Endodermal cell (in vitro differentiated cells): ENCODE measurements around the gene ADK. TPM values are rescaled to one million over a fixed set of nuclear protein-coding genes. Genes with fewer than 3 reads are reported as not detected.

Experiments
- DNase-seq: peaks from one replicate; pipeline ENCODE4 v3.0.0-alpha.2; 2017
- H3K27ac ChIP-seq: 2 replicates; pipeline ENCODE4 v1.5.1; 2013; ENCODE audit warnings: mild to moderate bottlenecking, low read depth, low read length, moderate library complexity
- H3K27me3 ChIP-seq: 2 replicates; pipeline ENCODE4 v1.6.1; 2013; ENCODE audit warnings: mild to moderate bottlenecking, low read length, moderate library complexity; ENCODE audit not compliant: insufficient read depth, control insufficient read depth, poor library complexity, severe bottlenecking
- H3K36me3 ChIP-seq: 2 replicates; pipeline ENCODE4 v1.7.0; 2013; ENCODE audit warnings: mild to moderate bottlenecking, low read length, moderate library complexity; ENCODE audit not compliant: control insufficient read depth, insufficient read depth
- H3K4me1 ChIP-seq: one replicate; pipeline ENCODE4 v1.7.0; 2013; ENCODE audit warnings: low read length; ENCODE audit not compliant: control insufficient read depth, insufficient read depth
- H3K4me3 ChIP-seq: 2 replicates; pipeline ENCODE4 v1.5.1; 2013; ENCODE audit warnings: mild to moderate bottlenecking, low read length, moderate library complexity
- H3K9ac ChIP-seq: 2 replicates; pipeline ENCODE4 v1.6.1; 2013; ENCODE audit warnings: mild to moderate bottlenecking, low read length, moderate library complexity; ENCODE audit not compliant: poor library complexity, severe bottlenecking; ENCODE audit errors: extremely low read depth
- H3K9me3 ChIP-seq: 2 replicates; pipeline ENCODE4 v1.6.1; 2013; ENCODE audit warnings: mild to moderate bottlenecking, low read length, moderate library complexity; ENCODE audit not compliant: control insufficient read depth
- H3K27ac Mint-ChIP-seq: 2 replicates; pipeline ENCODE4 v1.8.0; 2020; ENCODE audit warnings: mixed read lengths
- H3K27me3 Mint-ChIP-seq: 2 replicates; pipeline ENCODE4 v1.8.0; 2021; ENCODE audit warnings: mild to moderate bottlenecking, mixed read lengths; ENCODE audit not compliant: insufficient read depth
- H3K36me3 Mint-ChIP-seq: 2 replicates; pipeline ENCODE4 v1.8.0; 2020; ENCODE audit warnings: low read depth, mixed read lengths
- H3K4me1 Mint-ChIP-seq: 2 replicates; pipeline ENCODE4 v1.8.0; 2020; ENCODE audit warnings: mixed read lengths
- H3K4me3 Mint-ChIP-seq: 2 replicates; pipeline ENCODE4 v1.8.0; 2020; ENCODE audit warnings: mild to moderate bottlenecking, moderate library complexity, mixed read lengths
- H3K9me3 Mint-ChIP-seq: 2 replicates; pipeline ENCODE4 v1.8.0; 2020; ENCODE audit warnings: mild to moderate bottlenecking, mixed read lengths
- WGBS, 2 experiments: methylation state at CpG; one replicate each; pipeline versions ENCODE4 v1.1.5 to v1.1.7; 2013; ENCODE audit warnings: missing lambda C conversion rate in 2 of 2, mixed read lengths in 1 of 2; ENCODE audit not compliant: insufficient coverage in 1 of 2, insufficient read length in 1 of 2; 5-methylcytosine and 5-hydroxymethylcytosine counted together
- long read RNA-seq, 4 experiments: library from polyadenylated mRNA in 2 of 4; library from RNA in 1 of 4; library from capped mRNA in 1 of 4; stranded (forward) in 3 of 4; unstranded in 1 of 4; transcript quantifications; one replicate each; pipeline ENCODE4 v2.0.0, GENCODE V29; 2020 to 2021; ENCODE audit warnings: inconsistent platforms in 1 of 4
- polyA plus RNA-seq, 2 experiments: library from polyadenylated mRNA; stranded (reverse); fragments of 50-300 nt; gene quantifications; one replicate each; pipeline ENCODE4 v1.2.3, GENCODE V29; 2013
- total RNA-seq, 2 donors: library from RNA; stranded (reverse); fragmentation: NEBNext Ultra II Directional in 1 of 2; extraction: Animal tissue kit (Norgen Biotek cat#: 25700) in 1 of 2; gene quantifications; 2 replicates in 1 of 2; 3 replicates in 1 of 2; pipeline ENCODE4 v1.2.1, GENCODE V29; 2021
- TF ChIP-seq, protein P1 (sequence below): fragments of 200-600 bp; sonication (generic); conservative IDR thresholded peaks from 2 replicates; pipeline ENCODE4 v1.5.0; 2021; ENCODE audit warnings: antibody characterized with exemption, mild to moderate bottlenecking

Gene ADK
- total RNA-seq: 10 to 100 TPM; 23.6 to 36.7 TPM
- polyA plus RNA-seq (2013, experiment 1 of 2): 37.2 TPM
- polyA plus RNA-seq (2013, experiment 2 of 2): 39.2 TPM
- long read RNA-seq, experiment 1, transcript ADK-202 (11 exons, 2,083 nt): major isoform, 9 of 22 reads
- long read RNA-seq, experiment 1, partial matches to known transcripts: 1 of 22 reads
- long read RNA-seq, experiment 1, other reads (novel, unspliced or antisense): 8 of 22 reads
- long read RNA-seq, experiment 2, transcript ADK-201 (11 exons, 1,169 nt): major isoform, 29 of 60 reads
- long read RNA-seq, experiment 2, transcript ADK-202 (11 exons, 2,083 nt): minor isoform, 15 of 60 reads
- long read RNA-seq, experiment 2, partial matches to known transcripts: 3 of 60 reads
- long read RNA-seq, experiment 2, other reads (novel, unspliced or antisense): 12 of 60 reads
- long read RNA-seq, experiment 3, transcript ADK-201 (11 exons, 1,169 nt): minor isoform, 20 of 66 reads
- long read RNA-seq, experiment 3, transcript ADK-202 (11 exons, 2,083 nt): major isoform, 34 of 66 reads
- long read RNA-seq, experiment 3, partial matches to known transcripts: 2 of 66 reads
- long read RNA-seq, experiment 3, other reads (novel, unspliced or antisense): 9 of 66 reads
- long read RNA-seq, experiment 4, transcript ADK-205 (10 exons, 1,866 nt): minor isoform, 8 of 218 reads
- long read RNA-seq, experiment 4, transcript ADK-201 (11 exons, 1,169 nt): major isoform, 97 of 218 reads
- long read RNA-seq, experiment 4, transcript ADK-202 (11 exons, 2,083 nt): minor isoform, 85 of 218 reads
- long read RNA-seq, experiment 4, partial matches to known transcripts: 1 of 218 reads
- long read RNA-seq, experiment 4, other reads (novel, unspliced or antisense): 26 of 218 reads

DNA sequence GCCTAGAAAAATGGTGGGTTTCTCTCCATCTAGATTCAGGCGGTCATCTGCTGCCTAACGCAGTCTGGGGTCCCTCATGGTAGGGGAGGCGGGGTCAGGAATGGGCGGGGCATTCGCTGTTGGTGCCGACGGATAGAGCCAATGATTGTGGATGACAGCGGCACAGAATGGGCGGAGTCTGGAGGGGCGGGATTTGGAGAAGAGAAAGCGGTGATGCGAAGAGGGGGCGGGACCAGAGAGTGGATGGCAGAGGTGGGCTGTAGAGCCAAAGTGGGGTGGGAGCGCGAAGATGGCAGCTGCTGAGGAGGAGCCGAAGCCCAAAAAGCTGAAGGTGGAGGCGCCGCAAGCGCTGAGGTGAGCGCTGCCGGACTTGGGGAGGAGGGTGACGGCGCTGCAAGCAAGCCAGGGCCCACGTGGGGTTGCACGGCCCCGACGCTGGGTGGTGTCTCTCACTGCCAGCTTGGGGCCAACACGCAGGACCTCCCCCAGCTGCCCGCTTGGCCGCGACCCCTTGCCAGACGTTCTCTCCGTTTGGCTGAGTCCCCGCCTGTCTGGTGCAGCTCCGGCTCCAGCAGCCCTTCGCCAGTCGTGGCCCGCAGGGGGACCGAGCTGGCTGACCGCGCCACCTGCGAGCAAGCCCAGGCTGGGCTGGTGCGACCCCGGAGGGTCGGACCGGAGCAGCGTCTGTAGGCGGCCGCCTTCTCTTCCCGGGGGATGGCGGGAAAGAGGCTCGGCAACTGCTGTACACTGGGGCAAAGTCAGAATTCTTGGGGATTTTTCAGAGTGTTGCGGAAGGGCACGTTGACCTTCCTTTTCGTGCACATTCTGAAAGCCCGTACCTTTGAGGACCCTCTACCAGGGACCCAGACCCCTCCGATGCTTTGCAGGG, at the start of gene ADK:
ADK (plus strand) TSS at position 232 of the 889 bp plus-strand sequence; CDS start at position 290, 58 bp downstream.
- H3K36me3 ChIP-seq: peaks cover 8% of the 10 kb centered on the region
- H3K27me3 ChIP-seq: no peaks in the 10 kb centered on the region
- DNase-seq: peak; percentile 100
- H3K4me3 ChIP-seq: peak within 1 kb of the TSS; percentile 99
- WGBS, 2 experiments: 0% methylated on average over 7 to 57 of the region's 57 CpGs
- peak within 1 kb of the TSS; percentile 98 for H3K27ac ChIP-seq
- TF ChIP-seq, protein P1, sequence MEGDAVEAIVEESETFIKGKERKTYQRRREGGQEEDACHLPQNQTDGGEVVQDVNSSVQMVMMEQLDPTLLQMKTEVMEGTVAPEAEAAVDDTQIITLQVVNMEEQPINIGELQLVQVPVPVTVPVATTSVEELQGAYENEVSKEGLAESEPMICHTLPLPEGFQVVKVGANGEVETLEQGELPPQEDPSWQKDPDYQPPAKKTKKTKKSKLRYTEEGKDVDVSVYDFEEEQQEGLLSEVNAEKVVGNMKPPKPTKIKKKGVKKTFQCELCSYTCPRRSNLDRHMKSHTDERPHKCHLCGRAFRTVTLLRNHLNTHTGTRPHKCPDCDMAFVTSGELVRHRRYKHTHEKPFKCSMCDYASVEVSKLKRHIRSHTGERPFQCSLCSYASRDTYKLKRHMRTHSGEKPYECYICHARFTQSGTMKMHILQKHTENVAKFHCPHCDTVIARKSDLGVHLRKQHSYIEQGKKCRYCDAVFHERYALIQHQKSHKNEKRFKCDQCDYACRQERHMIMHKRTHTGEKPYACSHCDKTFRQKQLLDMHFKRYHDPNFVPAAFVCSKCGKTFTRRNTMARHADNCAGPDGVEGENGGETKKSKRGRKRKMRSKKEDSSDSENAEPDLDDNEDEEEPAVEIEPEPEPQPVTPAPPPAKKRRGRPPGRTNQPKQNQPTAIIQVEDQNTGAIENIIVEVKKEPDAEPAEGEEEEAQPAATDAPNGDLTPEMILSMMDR: peak; percentile 76
- H3K9me3 ChIP-seq: no peaks in the 10 kb centered on the region
- no peaks in the 10 kb centered on the region for H3K9me3 Mint-ChIP-seq
- no peaks in the 10 kb centered on the region for H3K27me3 Mint-ChIP-seq
- H3K4me3 Mint-ChIP-seq: no peak within 1 kb of the TSS
- peaks cover 10% of the 10 kb centered on the region for H3K36me3 Mint-ChIP-seq
- no peaks in the 10 kb centered on the region for H3K4me1 ChIP-seq
- H3K27ac Mint-ChIP-seq: no peak within 1 kb of the TSS
- peaks cover 15% of the 10 kb centered on the region for H3K4me1 Mint-ChIP-seq
- peak within 1 kb of the TSS; percentile 88 for H3K9ac ChIP-seq

DNA sequence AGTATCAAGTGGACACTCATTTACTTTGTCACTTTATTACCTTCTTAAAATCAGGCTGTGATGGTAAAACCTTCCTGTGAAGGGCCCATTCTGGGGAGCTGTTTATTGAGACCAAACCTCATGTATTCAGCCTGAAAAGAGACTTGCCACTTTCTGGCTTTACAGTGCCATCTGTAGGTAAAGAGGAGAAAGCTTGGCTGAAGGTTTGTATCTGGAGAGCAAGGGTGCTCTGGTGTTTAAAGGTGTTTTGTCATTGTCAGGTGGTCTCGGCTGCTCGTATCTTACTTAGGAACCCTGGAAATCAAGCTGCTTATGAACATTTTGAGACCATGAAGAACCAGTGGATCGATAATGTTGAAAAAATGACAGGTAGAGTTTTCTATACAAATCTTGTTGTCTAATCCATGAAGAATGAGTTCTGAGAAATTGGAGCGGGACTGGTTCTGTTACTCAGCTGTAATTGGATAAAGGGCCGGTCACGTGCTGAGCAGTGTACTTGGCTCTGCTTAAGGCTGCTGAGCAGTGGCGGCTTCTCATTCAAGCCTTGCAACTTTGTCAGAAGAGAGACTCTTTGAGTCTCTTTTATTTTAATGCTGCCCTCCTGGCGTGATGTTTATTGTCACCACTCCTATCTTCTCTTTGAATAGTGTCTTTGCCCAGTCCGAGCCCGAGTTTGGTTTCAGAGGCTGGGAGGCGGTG, 47.3 kb upstream of the ADK start:
- no peaks in the 10 kb centered on the region for H3K4me1 ChIP-seq
- peak overlapping the region; percentile 61 for H3K27ac Mint-ChIP-seq
- no peaks in the 10 kb centered on the region for H3K9me3 ChIP-seq
- peaks cover 89% of the 10 kb centered on the region for H3K36me3 Mint-ChIP-seq
- H3K4me3 ChIP-seq: no peak overlapping the region
- H3K36me3 ChIP-seq: peaks cover 90% of the 10 kb centered on the region
- H3K4me3 Mint-ChIP-seq: no peak overlapping the region
- TF ChIP-seq, protein P1: peak; percentile 73
- H3K4me1 Mint-ChIP-seq: no peaks in the 10 kb centered on the region
- H3K27me3 ChIP-seq: no peaks in the 10 kb centered on the region
- 93% methylated on average over 10 to 11 of the region's 11 CpGs for WGBS, 2 experiments
- no peak overlapping the region for H3K27ac ChIP-seq
- no peak for DNase-seq
- no peak overlapping the region for H3K9ac ChIP-seq
- no peaks in the 10 kb centered on the region for H3K9me3 Mint-ChIP-seq
- H3K27me3 Mint-ChIP-seq: no peaks in the 10 kb centered on the region
